KG1 (cell line): ENCODE data around the gene CDA.

ENCODE experiments used
- DNase-seq: peaks from one replicate; lab custom pipeline; 2025; lab: John Stamatoyannopoulos, UW

Gene CDA

GRCh38 chr1:20588634-20589225 is at the start of gene CDA:
TSS of gene CDA (plus strand) at chr1:20589097. CDS start at chr1:20589130, 33 bp downstream.
- DNase-seq = no peak

- DNase-seq = no peak
Observed at GRCh38 chr1:20540281-20540680, 48.6 kb upstream of the CDA start.

- DNase-seq = no peak
Observed at GRCh38 chr1:20546637-20547036, 42.3 kb upstream of the CDA start.

GRCh38 chr1:20551161-20551560 is 37.7 kb upstream of the CDA start:
- no peak for DNase-seq

GRCh38 chr1:20551945-20552727 is 36.8 kb upstream of the CDA start, which contains the start of gene FAM43B:
TSS of gene FAM43B (plus strand) at chr1:20552573. CDS start at chr1:20552974, 401 bp downstream.
- DNase-seq = no peak

GRCh38 chr1:20552728-20553445 is 36.0 kb upstream of the CDA start:
- no peak for DNase-seq

GRCh38 chr1:20555025-20555757 is 33.7 kb upstream of the CDA start:
- no peak for DNase-seq

GRCh38 chr1:20555758-20556120 is 33.2 kb upstream of the CDA start:
- DNase-seq = no peak

- no peak for DNase-seq
Observed at GRCh38 chr1:20558191-20558590, 30.7 kb upstream of the CDA start.

- no peak for DNase-seq
Observed at GRCh38 chr1:20560966-20561365, 27.9 kb upstream of the CDA start.

- DNase-seq = no peak
Observed at GRCh38 chr1:20565234-20565633, 23.7 kb upstream of the CDA start.

GRCh38 chr1:20569523-20570098 is 19.3 kb upstream of the CDA start:
- no peak for DNase-seq

- DNase-seq = no peak
Observed at GRCh38 chr1:20571427-20571826, 17.5 kb upstream of the CDA start.

- no peak for DNase-seq
Observed at GRCh38 chr1:20573987-20574386, 14.9 kb upstream of the CDA start.

GRCh38 chr1:20574686-20575540 is 14.0 kb upstream of the CDA start:
- peak; percentile 73 for DNase-seq

GRCh38 chr1:20575541-20576336 is 13.2 kb upstream of the CDA start:
- DNase-seq = no peak

- DNase-seq = no peak
Observed at GRCh38 chr1:20578062-20578461, 10.8 kb upstream of the CDA start.

GRCh38 chr1:20578721-20579395 is 10.0 kb upstream of the CDA start:
- no peak for DNase-seq

- DNase-seq = no peak
Observed at GRCh38 chr1:20584890-20585289, 4.0 kb upstream of the CDA start.
